AG08395 (cell line): ENCODE results near the gene IMPG1.

Experiments used
- DNase-seq: peaks from one replicate; pipeline ENCODE4 v3.0.0; 2012; ENCODE audit warnings: mixed read lengths, low spot score

The IMPG1 gene

DNA sequence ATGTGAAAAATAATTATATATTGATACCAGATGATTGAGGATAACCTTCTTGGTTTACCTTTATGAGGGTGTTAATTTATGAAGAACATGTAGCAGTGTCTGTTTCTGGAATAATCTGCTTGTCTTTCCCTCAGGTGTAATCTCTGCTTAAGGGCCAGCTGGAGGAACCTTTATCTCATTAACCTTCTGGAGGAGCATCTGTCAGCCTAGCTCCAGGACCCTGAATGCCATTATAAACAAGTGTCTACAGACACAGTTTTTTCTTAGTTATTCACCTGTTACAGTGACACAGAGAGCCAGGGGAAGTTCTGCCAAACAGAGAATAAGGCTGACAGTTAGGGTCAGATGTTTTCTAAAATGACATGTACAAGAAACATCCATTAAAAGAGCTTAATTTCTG, at the start of gene IMPG1:
TSS of gene IMPG1 (minus strand) at position 101 of the 400 bp plus-strand sequence. CDS start 174 bp downstream, outside the sequence.
- no peak for DNase-seq

DNA sequence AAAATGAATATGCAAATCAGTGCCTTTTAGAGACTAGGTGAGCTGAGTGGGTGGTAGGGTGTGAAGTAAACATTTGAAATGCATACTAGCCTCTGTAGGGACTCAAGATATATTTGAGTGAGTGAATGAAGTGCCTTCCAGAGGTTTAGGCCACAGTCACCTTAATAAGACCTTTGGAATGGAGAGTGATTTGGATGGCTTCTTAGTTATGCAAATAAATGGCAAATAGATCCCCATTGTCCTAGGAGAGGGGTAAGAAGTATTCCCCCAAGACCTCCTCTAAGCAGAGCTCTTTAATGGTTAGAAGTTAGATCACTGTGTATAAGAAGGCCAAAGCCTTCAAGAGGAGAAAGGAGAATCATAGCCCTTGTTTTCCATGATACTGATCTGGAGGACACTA, 47.8 kb upstream of the IMPG1 start:
- no peak for DNase-seq

GRCh38 chr6:76073281-76073680, 819 bp upstream of the IMPG1 start:
- no peak for DNase-seq

DNA sequence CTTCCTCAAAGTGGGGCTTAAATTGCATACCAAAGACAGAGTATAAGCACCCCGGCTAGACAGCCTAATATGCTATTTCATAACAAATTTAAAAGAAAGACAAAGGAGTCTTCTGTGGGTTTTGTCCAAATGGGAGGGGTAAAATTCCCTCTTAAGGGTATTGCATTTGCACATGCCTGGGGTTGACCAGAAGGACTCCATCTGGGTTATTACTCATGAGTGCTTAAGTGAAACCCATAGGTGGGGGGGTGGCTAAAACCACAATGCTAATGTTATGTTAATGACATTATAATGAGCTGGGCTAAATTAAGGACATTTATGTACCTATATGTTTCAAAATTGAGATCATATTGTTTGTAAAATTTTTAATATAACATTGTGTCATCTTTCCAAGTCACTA, 15.0 kb downstream of the IMPG1 start:
- DNase-seq = no peak

DNA sequence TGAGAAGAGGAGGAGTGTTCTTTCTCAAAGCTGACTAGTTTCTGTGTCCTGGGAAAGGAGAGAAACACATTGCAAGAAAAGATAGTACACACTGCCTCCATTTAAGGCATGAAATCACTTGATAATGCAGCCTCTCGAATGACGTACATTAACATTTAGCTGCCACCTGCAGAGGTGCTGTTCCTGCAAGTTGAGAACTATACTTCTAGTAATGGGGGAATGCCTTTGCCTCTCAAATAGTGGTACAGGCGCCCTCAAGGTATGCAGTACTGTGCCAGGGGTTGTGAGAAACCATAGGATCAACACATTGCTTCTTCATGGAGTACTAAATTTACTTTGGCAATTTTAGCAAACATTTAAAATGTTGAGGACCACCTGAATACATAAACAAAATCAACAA, 20.1 kb downstream of the IMPG1 start:
- no peak for DNase-seq

DNA sequence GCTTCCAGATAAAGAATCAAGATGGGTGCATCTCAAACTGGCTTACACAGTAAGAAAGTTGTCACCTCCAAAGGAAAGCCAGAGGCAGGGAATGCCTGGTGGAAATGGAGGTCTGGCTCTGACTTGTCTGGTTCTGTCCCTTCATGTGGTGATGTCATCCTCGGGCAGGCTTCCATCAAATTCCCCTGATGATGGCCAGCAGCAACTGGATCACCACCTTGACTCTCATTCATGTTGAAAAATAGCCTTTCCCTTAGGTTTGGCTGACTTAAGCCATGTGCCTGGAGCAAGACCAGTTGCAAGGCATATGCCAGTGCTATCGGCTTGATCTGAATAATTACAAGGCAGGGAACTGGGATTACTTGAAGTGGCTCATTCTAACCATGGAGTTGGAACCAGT, 28.8 kb downstream of the IMPG1 start:
- DNase-seq = no peak

- no peak for DNase-seq
Measured at GRCh38 chr6:76035713-76036112, 36.7 kb downstream of the IMPG1 start.

GRCh38 chr6:76026101-76026500, 46.4 kb downstream of the IMPG1 start:
- DNase-seq = no peak

GRCh38 chr6:76014626-76015530, 57.6 kb downstream of the IMPG1 start:
- no peak for DNase-seq

- DNase-seq = no peak
Measured at GRCh38 chr6:76004202-76004601, 68.3 kb downstream of the IMPG1 start.

- no peak for DNase-seq
Measured at GRCh38 chr6:76003686-76004085, 68.8 kb downstream of the IMPG1 start.

DNA sequence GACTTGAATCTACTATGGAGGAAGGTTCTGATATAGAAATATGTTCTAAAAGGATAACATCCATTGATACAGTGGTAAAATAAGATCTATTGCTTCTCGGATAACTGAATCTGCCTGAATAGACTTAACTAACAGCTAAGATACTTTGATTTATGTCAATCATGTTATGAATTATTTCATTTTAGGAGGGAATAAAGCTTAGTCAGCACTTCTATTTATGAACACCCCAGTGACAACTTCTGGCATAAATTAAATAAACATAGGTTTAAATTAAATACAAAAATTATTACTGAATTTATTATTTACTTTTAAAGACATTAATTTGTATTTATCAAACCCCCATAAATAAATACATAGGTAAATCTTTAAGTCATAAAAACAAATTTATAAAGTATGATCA, 69.3 kb downstream of the IMPG1 start:
- no peak for DNase-seq

DNA sequence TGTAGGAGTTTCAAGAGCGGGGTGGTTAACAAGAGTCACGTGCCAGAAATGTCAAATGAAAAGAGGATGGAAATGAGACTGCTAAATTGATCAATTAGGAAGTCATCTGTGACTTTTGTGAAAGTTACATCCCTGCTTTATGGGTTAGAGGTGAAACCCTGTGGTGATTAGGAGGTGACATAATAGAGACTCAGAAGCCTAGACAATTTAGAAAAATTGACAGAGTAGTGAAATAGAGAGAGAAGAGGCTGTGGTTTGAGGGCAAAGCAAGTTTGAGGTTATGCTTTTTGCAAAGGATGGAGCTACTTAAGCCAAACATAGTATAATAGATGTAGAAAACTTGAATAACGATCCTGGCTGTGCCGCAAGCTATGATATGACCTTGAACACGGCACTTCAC, 71.8 kb downstream of the IMPG1 start:
- no peak for DNase-seq

GRCh38 chr6:75997696-75998095, 74.8 kb downstream of the IMPG1 start:
- DNase-seq = no peak

DNA sequence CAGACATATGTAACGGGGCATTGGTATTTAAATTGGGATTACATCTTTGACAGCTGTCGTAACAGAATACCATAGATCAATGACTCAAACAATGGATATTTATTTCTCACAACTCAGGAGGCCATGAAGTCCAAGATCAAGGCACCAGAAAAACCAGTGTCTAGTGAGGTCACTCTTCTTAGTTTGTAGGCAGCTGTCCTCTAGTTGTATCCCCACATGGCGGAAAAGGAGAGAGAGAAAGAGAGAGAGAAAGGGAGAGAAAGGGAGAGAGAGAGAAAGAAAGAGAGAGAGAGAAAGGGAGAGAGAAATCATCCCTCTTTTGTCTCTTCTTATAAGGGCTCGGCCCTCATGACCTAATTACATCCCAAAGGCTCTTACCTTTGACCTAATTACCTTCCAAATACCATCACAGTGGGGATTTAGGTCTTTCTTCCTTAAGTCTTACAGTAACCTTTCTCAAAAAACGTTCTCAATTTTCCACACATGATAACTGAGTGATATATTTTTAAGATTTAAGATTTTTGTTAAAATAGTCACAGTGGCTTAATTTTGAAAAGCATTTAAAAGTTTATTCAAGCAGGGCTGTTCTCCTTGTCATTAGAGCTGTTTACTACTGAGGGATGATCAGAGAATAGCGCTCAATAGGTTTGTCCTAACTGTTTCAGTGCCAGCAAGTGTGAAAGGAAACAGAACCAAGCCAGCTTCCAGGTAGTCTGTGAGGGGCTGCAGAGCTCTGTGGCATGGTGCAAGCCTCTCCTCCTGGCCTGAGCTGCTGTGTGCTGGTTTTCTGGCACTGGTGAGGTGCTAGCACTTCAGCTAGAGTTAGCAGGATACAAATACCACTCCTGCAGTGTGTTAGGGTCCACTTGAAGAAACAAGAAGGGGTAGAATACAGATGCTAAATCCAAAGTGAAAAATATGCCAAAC, 79.0 kb downstream of the IMPG1 start:
- no peak for DNase-seq

DNA sequence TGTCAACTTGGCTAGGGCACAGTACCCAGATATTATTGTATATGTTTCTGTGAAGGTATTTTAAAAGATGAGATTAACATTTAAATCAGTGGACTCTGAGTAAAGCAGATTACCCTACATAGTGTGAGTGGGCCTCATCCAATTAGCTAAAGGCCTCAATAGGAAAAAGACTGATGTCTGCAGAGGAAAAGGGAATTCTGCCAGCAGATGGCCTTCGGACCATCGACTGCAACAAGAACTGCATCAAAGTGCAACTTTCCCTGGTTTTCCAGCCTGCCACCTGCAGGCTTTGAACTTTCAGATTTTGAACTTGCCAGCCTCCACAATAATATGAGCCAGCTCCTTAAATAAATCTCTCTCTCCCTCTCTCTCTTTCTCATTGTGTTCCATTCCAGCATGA, 80.5 kb downstream of the IMPG1 start:
- DNase-seq = no peak

GRCh38 chr6:75986935-75987334, 85.5 kb downstream of the IMPG1 start:
- DNase-seq = no peak

- DNase-seq = no peak
Measured at GRCh38 chr6:75975904-75976303, 96.6 kb downstream of the IMPG1 start.

- DNase-seq = no peak
Measured at GRCh38 chr6:75970093-75970492, 102.4 kb downstream of the IMPG1 start.

GRCh38 chr6:75968143-75968542, 104.3 kb downstream of the IMPG1 start:
- no peak for DNase-seq

DNA sequence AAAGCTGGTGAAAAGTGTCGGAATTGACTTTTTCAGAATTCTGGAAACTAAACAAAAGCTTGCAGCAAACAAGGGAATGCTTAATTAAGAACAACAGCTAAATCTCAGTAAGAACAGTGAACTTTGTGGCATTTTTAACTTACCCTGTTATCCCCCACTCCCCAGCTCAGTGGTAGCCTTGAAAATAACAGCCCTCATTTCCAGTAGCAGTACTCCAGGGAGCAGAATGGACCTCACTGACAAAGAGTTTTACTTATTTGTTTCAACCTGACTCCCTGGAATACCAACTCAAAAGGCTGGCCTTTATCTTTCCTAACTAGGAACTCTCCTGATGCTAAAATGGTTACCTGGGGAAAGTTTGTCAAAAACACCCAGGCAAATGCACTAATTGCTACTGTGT, 108.9 kb downstream of the IMPG1 start:
- no peak for DNase-seq

GRCh38 chr6:75952128-75952527, 120.3 kb downstream of the IMPG1 start:
- no peak for DNase-seq

GRCh38 chr6:75947935-75948334, 124.5 kb downstream of the IMPG1 start:
- no peak for DNase-seq
